ENCODE results near the gene SNORC.
"Not testable (repeated sequence)": the region's sequence is repeated elsewhere in the genome, so short reads cannot be mapped to it uniquely, and the experiment has no call there.

Gene SNORC

GRCh38 chr2:232870018-232870765, at the start of gene SNORC:
SNORC (plus strand) TSS chr2:232870264; CDS start chr2:232870342, 78 bp downstream.
- DNase-seq = no peak

- DNase-seq = no peak
These were observed 40.1 kb upstream of the SNORC start for GRCh38 chr2:232829988-232830387.

GRCh38 chr2:232831496-232831895, 38.6 kb upstream of the SNORC start:
- DNase-seq = no peak

GRCh38 chr2:232833830-232834229, 36.2 kb upstream of the SNORC start:
- no peak for DNase-seq

DNA sequence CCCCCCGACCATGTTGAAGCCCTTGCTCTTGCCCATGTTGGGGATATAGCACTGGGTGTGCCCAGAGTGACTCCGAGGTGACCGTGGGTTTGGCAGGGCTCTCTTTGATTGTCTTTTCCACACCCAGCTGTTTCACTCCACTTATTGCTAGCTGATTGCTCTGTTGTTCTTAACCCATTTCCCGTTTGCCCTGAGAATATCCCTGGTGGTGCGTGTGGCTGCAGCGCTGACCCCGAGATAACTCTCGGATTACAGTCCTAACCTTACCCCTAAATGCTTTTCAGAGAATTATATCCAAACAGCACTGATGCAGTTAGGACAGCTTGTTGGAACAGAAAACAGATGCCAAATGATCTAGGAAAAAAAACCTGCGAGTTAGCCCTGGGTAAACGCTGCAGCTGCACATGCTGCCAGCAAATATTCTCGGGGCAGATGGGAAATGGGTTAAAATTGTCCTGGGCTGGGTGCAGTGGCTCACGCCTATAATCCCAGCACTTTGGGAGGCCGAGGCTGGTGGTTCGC, 34.3 kb upstream of the SNORC start:
- DNase-seq = no peak

DNA sequence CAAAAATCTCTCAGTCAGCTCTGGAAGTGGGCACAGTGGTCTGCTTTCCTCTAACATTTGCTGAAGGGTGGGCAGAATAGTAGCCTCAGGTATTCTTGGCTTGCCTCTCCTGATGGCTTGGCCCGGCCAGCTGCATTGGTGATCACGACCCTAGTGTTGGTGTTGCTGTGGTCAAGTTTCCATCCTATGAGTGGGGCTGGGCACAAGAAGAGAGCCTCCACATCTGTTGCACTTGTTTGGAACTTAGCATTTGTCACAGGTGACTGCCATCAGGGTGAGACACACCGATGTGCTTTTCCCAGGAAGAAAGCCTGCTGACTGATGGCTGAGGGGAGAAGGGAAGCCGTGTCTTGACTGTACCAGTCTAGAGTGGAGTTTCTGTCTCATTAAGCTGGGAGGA, 33.1 kb upstream of the SNORC start:
- no peak for DNase-seq

DNA sequence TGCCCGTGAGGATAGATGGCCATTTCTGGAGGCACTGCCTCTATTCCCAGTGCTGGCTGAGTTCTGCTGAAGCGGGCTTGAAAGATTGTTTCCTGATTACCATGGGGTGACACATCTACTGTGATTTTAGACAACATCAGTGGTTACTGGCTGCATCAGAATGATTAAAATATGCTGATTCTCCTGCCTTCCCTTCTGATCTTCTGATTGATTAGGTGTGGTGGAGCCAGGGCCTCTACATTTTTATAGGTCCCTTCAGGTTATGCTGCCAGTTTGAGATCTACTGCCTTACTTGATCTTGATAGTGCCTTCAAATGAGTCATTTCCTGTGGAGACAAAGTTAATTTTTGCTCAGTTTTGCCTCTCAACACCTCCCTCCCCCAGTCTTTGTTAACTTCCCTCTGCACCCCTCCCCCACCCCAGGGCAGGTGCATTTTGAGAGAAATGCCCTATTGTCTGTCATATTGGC, 31.6 kb upstream of the SNORC start:
- no peak for DNase-seq

- DNase-seq = no peak
These were observed 30.5 kb upstream of the SNORC start for GRCh38 chr2:232839411-232840079.

- DNase-seq = no peak
These were observed 27.4 kb upstream of the SNORC start for GRCh38 chr2:232842689-232843088.

GRCh38 chr2:232843834-232844233, 26.2 kb upstream of the SNORC start:
- DNase-seq = no peak

DNA sequence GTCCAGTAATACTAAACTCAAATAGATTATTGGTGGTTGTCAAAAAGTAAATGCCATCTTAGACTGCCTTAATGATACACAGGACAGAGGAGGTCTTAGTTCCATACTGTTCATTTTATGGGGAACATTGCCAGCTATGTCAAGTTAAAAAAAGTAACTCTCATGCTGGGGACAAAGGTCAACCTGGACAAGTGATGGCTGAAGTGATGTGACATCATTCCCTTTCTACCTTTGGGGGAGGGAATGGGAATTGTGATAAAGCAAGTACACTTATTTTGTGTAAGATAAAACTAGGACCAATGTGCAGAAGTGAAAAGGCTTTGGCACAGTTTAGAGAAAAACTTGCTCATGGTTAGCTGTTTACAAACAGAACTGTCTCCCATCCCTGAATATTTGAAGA, 24.0 kb upstream of the SNORC start:
- DNase-seq = no peak

DNA sequence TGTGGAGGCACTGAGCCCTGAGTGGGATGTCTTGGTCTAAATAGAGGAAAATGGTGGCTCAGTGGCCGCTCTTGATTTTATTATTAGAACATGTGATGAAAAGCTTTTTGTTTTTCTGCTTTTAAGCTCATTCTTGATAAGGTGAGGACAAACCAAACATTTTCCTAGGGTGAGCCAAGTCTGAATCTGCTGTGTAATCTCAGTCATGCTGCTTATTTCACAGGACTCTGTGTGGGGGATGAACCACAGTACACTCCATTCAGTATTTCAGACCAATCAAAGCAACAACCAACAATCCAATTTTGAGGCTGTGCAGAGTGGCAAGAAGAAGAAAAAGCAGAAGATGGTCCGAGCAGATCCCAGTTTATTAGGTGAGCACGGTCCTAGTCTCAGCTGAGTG, 20.0 kb upstream of the SNORC start:
- DNase-seq = no peak

GRCh38 chr2:232852081-232852480, 18.0 kb upstream of the SNORC start:
- DNase-seq = not testable (repeated sequence)

DNA sequence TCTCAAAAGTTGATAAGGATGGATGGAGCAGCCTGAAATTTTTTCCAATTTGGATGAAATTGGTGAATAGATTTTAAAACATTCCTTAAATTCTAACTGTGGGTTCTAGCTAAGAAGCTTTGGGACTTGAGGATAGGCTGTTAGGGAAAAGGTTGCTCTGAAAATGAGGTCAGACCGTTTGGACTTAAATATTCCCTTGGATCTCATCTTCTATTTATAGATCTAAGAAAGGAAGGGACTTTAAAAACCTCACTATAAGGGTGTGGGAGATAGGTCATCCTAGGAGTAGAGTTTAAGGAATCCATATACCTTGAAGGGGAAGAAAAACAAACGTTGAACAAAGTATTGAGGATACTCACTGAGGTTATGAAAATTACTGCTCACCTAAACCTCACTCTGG, 17.4 kb upstream of the SNORC start:
- DNase-seq = no peak

GRCh38 chr2:232854082-232854481, 16.0 kb upstream of the SNORC start:
- DNase-seq = no peak

GRCh38 chr2:232857158-232857563, 12.9 kb upstream of the SNORC start:
- DNase-seq = no peak

DNA sequence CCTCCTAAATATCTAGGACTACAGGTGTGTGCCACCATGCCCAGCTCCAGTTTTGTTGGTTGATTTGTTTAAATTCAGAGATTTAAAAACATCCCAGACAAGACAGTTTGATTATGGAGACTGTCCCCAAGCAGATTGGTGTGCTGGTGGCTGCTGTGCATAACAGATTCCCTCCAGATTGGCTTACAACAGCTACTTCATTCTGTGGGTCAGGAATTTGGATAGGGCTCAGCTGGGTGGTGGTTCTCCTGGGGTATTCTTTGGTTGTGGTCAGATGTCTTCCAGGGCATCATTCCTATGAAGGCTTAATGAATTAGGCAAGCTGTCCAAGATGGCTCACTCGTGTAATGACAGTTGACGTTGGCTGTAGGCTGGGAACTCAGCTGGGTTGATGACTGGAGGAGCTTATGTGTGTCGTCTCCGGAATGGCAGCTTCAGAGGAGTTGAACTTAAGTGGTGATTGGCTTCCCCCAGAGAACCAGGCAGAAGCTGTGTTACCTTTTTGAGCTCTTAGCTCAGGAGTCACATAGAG, 10.6 kb upstream of the SNORC start:
- no peak for DNase-seq

DNA sequence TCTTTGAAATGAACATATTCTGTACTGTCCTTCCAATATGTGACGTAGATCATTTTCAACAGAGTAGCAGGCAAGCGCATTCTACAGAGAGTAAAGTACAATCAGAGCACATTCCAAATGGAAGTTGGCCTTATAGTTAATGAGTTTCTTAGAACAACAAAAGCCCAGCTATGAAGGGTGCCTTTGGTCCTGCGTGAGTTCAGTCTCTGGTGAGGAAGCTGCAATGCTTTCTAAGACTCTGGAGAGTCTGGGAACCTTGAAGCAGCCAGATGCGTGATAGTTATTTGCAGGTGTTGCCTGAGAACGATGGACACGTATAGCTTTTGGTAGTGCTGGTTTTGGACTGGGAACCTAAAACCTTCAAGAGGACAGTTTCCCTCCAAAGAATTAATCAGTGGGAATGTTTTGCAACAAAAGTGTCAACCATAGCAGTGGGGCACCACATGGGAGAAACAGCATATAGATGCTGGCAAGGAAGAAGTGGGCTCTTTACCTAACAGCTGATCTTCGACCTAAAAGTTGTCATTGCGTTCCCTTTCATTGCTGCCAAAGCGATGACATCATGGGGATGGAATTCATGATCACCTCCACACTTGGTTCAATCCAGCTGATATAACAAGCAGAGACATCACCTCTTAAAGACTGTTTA, 9.3 kb upstream of the SNORC start:
- DNase-seq = no peak

DNA sequence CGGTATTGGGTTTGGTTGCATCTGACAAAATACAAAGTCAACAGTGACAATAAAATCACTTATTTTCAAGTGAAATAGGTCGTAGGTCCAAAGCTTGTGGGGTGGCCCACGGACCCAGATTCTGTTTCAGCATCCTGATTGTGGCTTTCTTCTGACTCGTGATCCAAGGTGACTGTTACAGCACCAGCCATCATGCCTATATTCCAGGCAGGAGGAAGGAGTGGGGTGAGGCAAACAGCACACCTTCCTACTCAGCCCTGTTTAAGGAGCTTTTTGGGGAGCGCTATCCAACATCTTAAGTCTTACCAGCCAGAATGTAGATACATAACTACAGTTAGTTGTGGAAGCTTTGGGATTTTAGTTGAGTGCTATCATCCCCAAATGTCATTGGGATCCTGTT, 8.7 kb upstream of the SNORC start:
- DNase-seq = no peak

DNA sequence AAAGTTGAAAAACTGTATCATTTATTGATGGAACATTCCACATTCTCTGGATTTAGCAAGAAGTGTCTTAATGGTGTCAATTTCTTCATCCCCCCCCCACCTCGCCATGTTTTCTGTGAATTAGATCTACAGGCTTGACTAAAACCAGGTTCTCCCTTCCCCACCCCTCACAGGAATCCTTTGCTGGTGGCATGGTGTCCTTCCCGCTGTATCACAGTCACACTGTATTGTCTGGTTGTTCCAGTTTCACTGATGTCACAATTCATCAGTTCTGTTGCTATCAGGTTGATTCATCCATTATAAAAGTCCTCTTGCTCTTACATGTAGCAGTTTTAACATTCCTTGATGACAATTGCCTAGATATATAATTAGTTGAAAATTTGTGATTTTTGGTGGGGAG, 6.1 kb upstream of the SNORC start:
- no peak for DNase-seq

DNA sequence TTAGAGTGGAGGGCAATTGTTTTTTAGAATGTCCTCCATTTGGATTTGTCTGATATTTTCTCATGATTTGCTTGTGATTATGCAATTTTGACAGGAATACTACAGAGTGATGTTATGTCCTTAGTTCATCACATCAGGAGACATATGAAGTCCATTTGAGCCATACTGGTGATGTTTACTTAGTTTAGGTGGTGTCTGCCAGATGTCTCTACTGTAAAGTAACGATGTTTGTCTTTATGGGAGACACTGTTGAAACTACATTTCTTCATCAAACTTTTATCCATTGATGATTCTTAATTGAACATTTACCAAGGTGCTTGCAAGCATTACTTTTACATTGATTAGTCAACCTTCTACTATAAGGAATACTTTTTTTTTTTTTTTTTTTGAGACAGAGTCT, 4.9 kb upstream of the SNORC start:
- no peak for DNase-seq

- DNase-seq = no peak
These were observed 4.0 kb upstream of the SNORC start for GRCh38 chr2:232866104-232866503.

Data from DMS153 (cell line).